Liver (tissue), 9 donors: ENCODE measurements around the gene ITGB4. TPM values are rescaled to one million over a fixed set of nuclear protein-coding genes. Genes with fewer than 3 reads are reported as not detected.

Source experiments
- DNase-seq: peaks from one replicate; pipeline ENCODE4 v3.0.0-alpha.2; 2017; ENCODE audit warnings: low spot score
- H3K27ac ChIP-seq, 2 donors: one replicate each; pipeline ENCODE4 v1.7.0; 2013; ENCODE audit warnings: inconsistent platforms in 2 of 2, low read length in 2 of 2, control low read depth in 1 of 2, low read depth in 1 of 2, mild to moderate bottlenecking in 1 of 2
- H3K27me3 ChIP-seq, 4 donors: one replicate each; pipeline versions ENCODE4 v1.6.1 to v1.7.0; 2013; ENCODE audit warnings: low read length in 3 of 4, inconsistent platforms in 1 of 4, mild to moderate bottlenecking in 1 of 4, moderate library complexity in 1 of 4; ENCODE audit not compliant: control insufficient read depth in 4 of 4, insufficient read depth in 4 of 4
- H3K36me3 ChIP-seq, 4 donors: one replicate each; pipeline versions ENCODE4 v1.6.1 to v1.7.0; 2013; ENCODE audit warnings: low read length in 3 of 4, mild to moderate bottlenecking in 3 of 4, low read depth in 1 of 4, moderate library complexity in 1 of 4; ENCODE audit not compliant: control insufficient read depth in 4 of 4, insufficient read depth in 3 of 4
- H3K4me1 ChIP-seq, 4 donors: one replicate each; pipeline versions ENCODE4 v1.6.1 to v1.7.0; 2013; ENCODE audit warnings: low read length in 3 of 4, mild to moderate bottlenecking in 3 of 4, moderate library complexity in 1 of 4; ENCODE audit not compliant: control insufficient read depth in 4 of 4, insufficient read depth in 4 of 4
- H3K4me3 ChIP-seq, 3 donors: one replicate each; pipeline versions ENCODE4 v1.6.1 to v1.7.0; 2013; ENCODE audit warnings: low read length in 3 of 3, control low read depth in 1 of 3, low read depth in 1 of 3, mild to moderate bottlenecking in 1 of 3
- H3K9ac ChIP-seq, 2 donors: one replicate each; pipeline ENCODE4 v1.7.0; 2013; ENCODE audit warnings: low read length in 2 of 2, mild to moderate bottlenecking in 2 of 2, moderate library complexity in 2 of 2, control low read depth in 1 of 2, low read depth in 1 of 2
- H3K9me3 ChIP-seq, 4 donors: one replicate each; pipeline versions ENCODE4 v1.6.1 to v1.7.0; 2013; ENCODE audit warnings: low read length in 3 of 4; ENCODE audit not compliant: control insufficient read depth in 4 of 4
- ATF3 ChIP-seq: IDR thresholded peaks from 2 replicates; pipeline ENCODE4 v1.6.1; 2016; ENCODE audit warnings: antibody characterized with exemption
- EGR1 ChIP-seq, 2 donors: IDR thresholded peaks; 2 replicates each; pipeline ENCODE4 v1.6.1; 2016 to 2018; ENCODE audit warnings: antibody characterized with exemption in 2 of 2, low read depth in 2 of 2
- FOXA1 ChIP-seq: IDR thresholded peaks from 2 replicates; pipeline ENCODE4 v1.6.1; 2016; ENCODE audit warnings: antibody characterized with exemption
- FOXA2 ChIP-seq: IDR thresholded peaks from 2 replicates; pipeline ENCODE4 v1.6.1; 2016; ENCODE audit warnings: antibody characterized with exemption
- GABPA ChIP-seq, 2 donors: IDR thresholded peaks in 1 of 2; conservative IDR thresholded peaks in 1 of 2; 2 replicates each; pipeline ENCODE4 v1.6.1; 2016; ENCODE audit warnings: antibody characterized with exemption in 2 of 2, mild to moderate bottlenecking in 1 of 2, moderate library complexity in 1 of 2
- HNF4A ChIP-seq, 2 donors: conservative IDR thresholded peaks; 2 replicates each; pipeline ENCODE4 v1.6.1; 2016; ENCODE audit warnings: antibody characterized with exemption in 2 of 2, mild to moderate bottlenecking in 2 of 2
- HNF4G ChIP-seq: IDR thresholded peaks from 2 replicates; pipeline ENCODE4 v1.6.1; 2016; ENCODE audit warnings: antibody characterized with exemption
- JUND ChIP-seq, 2 donors: IDR thresholded peaks; 2 replicates each; pipeline ENCODE4 v1.6.1; 2016; ENCODE audit warnings: antibody characterized with exemption in 2 of 2
- NR2F2 ChIP-seq: IDR thresholded peaks from 2 replicates; pipeline ENCODE4 v1.6.1; 2016; ENCODE audit warnings: antibody characterized with exemption
- RAD21 ChIP-seq, 2 donors: IDR thresholded peaks; 2 replicates each; pipeline ENCODE4 v1.6.1; 2016; ENCODE audit warnings: antibody characterized with exemption in 2 of 2, mild to moderate bottlenecking in 2 of 2
- RXRA ChIP-seq, 2 donors: IDR thresholded peaks; 2 replicates each; pipeline ENCODE4 v1.6.1; 2017 to 2018; ENCODE audit warnings: antibody characterized with exemption in 2 of 2, mild to moderate bottlenecking in 1 of 2
- SP1 ChIP-seq: IDR thresholded peaks from 2 replicates; pipeline ENCODE4 v1.6.1; 2018; ENCODE audit warnings: antibody characterized with exemption, mild to moderate bottlenecking
- TAF1 ChIP-seq: conservative IDR thresholded peaks from 2 replicates; pipeline ENCODE4 v1.6.1; 2016; ENCODE audit warnings: antibody characterized with exemption, mild to moderate bottlenecking
- YY1 ChIP-seq: IDR thresholded peaks from 2 replicates; pipeline ENCODE4 v1.6.1; 2016; ENCODE audit warnings: antibody characterized with exemption, mild to moderate bottlenecking
- WGBS: extraction: QIAGEN DNeasy Blood & Tissue Kit; methylation state at CpG from one replicate; pipeline ENCODE4 v1.1.7; 2013; 5-methylcytosine and 5-hydroxymethylcytosine counted together
- polyA plus RNA-seq, 2 donors: library from polyadenylated mRNA; stranded (reverse) in 1 of 2; unstranded in 1 of 2; fragments of 200-250 nt in 1 of 2; fragments of >200 nt in 1 of 2; fragmentation: Nextera tagmentation in 1 of 2; extraction: Ambion mirVana in 1 of 2; gene quantifications; one replicate each; pipeline versions ENCODE4 v1.2.1 to v1.2.3, GENCODE V29; 2013 to 2015
- total RNA-seq, 2 donors: library from RNA; depleted of rRNA; stranded (reverse); fragments of >200 nt; gene quantifications; one replicate each; pipeline ENCODE4 v1.2.3, GENCODE V29; 2014
- TF ChIP-seq, protein P1 (sequence below): IDR thresholded peaks from 2 replicates; pipeline ENCODE4 v1.6.1; 2016; ENCODE audit warnings: antibody characterized with exemption, mild to moderate bottlenecking
- TF ChIP-seq, protein P2 (sequence below): IDR thresholded peaks from 2 replicates; pipeline ENCODE4 v1.6.1; 2016; ENCODE audit warnings: antibody characterized with exemption
- TF ChIP-seq, protein P3 (sequence below): IDR thresholded peaks from 2 replicates; pipeline ENCODE4 v1.6.1; 2016; ENCODE audit warnings: antibody characterized with exemption
- TF ChIP-seq, protein P4 (sequence below): fragments of 150-350 bp; IDR thresholded peaks from 2 replicates; pipeline ENCODE4 v1.5.1; 2017; ENCODE audit warnings: improper control_type of control experiment, low read depth, low read length; ENCODE audit not compliant: missing input control
- donor health status: healthy.
- donor health status: healthy.
- donor health status: healthy.
- donor health status: healthy.
- donor health status: healthy.

Gene ITGB4
- total and polyA plus RNA-seq, 4 donors, result 0.42 to 1.4 (median 1.3) TPM

GRCh38 chr17:75756451-75757085, 35.3 kb downstream of the ITGB4 start:
- Histone ChIP-seq H3K27ac (no peak overlapping the region), H3K4me1 (peaks cover 8 to 33% (median 17%) of the 10 kb centered on the region in 4 donors), H3K4me3 (no peak overlapping the region), H3K27me3 (no peaks in the 10 kb centered on the region), H3K36me3 (peaks cover 0 to 15% (median 2%) of the 10 kb centered on the region in 4 donors), H3K9ac (no peak overlapping the region), H3K9me3 (no peaks in the 10 kb centered on the region)
- DNase-seq, result no peak
- 93% methylated on average over 29 of the region's 29 CpGs for WGBS
- no peak for TF ChIP-seq EGR1 (IDR thresholded peaks at IDR 0.05; ENCODE audit: low read depth in 2 of 2)
- TF ChIP-seq NR2F2, result no peak
- TF ChIP-seq SP1, result no peak
- no peak for TF ChIP-seq FOXA2
- TF ChIP-seq RXRA (IDR thresholded peaks at IDR 0.05), result no peak
- no peak for TF ChIP-seq HNF4A (conservative IDR thresholded peaks at IDR 0.05)
- TF ChIP-seq, protein P1, sequence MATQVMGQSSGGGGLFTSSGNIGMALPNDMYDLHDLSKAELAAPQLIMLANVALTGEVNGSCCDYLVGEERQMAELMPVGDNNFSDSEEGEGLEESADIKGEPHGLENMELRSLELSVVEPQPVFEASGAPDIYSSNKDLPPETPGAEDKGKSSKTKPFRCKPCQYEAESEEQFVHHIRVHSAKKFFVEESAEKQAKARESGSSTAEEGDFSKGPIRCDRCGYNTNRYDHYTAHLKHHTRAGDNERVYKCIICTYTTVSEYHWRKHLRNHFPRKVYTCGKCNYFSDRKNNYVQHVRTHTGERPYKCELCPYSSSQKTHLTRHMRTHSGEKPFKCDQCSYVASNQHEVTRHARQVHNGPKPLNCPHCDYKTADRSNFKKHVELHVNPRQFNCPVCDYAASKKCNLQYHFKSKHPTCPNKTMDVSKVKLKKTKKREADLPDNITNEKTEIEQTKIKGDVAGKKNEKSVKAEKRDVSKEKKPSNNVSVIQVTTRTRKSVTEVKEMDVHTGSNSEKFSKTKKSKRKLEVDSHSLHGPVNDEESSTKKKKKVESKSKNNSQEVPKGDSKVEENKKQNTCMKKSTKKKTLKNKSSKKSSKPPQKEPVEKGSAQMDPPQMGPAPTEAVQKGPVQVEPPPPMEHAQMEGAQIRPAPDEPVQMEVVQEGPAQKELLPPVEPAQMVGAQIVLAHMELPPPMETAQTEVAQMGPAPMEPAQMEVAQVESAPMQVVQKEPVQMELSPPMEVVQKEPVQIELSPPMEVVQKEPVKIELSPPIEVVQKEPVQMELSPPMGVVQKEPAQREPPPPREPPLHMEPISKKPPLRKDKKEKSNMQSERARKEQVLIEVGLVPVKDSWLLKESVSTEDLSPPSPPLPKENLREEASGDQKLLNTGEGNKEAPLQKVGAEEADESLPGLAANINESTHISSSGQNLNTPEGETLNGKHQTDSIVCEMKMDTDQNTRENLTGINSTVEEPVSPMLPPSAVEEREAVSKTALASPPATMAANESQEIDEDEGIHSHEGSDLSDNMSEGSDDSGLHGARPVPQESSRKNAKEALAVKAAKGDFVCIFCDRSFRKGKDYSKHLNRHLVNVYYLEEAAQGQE, result no peak
- TF ChIP-seq GABPA (IDR thresholded peaks at IDR 0.05 in 1 of 2, conservative IDR thresholded peaks at IDR 0.05 in 1 of 2), result no peak
- TF ChIP-seq ATF3, result no peak
- TF ChIP-seq RAD21 (IDR thresholded peaks at IDR 0.05), result no peak
- TF ChIP-seq FOXA1, result no peak
- TF ChIP-seq, protein P2, sequence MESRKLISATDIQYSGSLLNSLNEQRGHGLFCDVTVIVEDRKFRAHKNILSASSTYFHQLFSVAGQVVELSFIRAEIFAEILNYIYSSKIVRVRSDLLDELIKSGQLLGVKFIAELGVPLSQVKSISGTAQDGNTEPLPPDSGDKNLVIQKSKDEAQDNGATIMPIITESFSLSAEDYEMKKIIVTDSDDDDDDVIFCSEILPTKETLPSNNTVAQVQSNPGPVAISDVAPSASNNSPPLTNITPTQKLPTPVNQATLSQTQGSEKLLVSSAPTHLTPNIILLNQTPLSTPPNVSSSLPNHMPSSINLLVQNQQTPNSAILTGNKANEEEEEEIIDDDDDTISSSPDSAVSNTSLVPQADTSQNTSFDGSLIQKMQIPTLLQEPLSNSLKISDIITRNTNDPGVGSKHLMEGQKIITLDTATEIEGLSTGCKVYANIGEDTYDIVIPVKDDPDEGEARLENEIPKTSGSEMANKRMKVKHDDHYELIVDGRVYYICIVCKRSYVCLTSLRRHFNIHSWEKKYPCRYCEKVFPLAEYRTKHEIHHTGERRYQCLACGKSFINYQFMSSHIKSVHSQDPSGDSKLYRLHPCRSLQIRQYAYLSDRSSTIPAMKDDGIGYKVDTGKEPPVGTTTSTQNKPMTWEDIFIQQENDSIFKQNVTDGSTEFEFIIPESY, result no peak
- TF ChIP-seq JUND (IDR thresholded peaks at IDR 0.05), result no peak
- TF ChIP-seq, protein P3, sequence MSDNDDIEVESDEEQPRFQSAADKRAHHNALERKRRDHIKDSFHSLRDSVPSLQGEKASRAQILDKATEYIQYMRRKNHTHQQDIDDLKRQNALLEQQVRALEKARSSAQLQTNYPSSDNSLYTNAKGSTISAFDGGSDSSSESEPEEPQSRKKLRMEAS, result no peak
- TF ChIP-seq TAF1, result no peak
- TF ChIP-seq HNF4G, result no peak
- TF ChIP-seq YY1, result no peak
- TF ChIP-seq, protein P4, sequence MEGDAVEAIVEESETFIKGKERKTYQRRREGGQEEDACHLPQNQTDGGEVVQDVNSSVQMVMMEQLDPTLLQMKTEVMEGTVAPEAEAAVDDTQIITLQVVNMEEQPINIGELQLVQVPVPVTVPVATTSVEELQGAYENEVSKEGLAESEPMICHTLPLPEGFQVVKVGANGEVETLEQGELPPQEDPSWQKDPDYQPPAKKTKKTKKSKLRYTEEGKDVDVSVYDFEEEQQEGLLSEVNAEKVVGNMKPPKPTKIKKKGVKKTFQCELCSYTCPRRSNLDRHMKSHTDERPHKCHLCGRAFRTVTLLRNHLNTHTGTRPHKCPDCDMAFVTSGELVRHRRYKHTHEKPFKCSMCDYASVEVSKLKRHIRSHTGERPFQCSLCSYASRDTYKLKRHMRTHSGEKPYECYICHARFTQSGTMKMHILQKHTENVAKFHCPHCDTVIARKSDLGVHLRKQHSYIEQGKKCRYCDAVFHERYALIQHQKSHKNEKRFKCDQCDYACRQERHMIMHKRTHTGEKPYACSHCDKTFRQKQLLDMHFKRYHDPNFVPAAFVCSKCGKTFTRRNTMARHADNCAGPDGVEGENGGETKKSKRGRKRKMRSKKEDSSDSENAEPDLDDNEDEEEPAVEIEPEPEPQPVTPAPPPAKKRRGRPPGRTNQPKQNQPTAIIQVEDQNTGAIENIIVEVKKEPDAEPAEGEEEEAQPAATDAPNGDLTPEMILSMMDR, result no peak
